Panc1 (cell line): ENCODE data around the gene LAG3. TPM values are rescaled to one million over a fixed set of nuclear protein-coding genes. Genes with fewer than 3 reads are reported as not detected.

ENCODE experiments used
- ATAC-seq: fragments of 200-7000 bp; cut with Tn5 transposase; 2 replicates; pipeline ENCODE4 v1.9.1; 2020; ENCODE audit warnings: mild to moderate bottlenecking, moderate library complexity
- BruUV-seq: library from RNA; stranded (reverse); fragments of 400-500 nt; replicated peaks from 2 replicates; lab custom pipeline; 2021; lab: Mats Ljungman, UMichigan
- CTCF ChIA-PET: fragments of 300-600 bp; sonication (Branson Sonifier 250); formaldehyde crosslinking; loops from one replicate; lab custom pipeline; 2022; ENCODE audit warnings: antibody characterized with exemption; lab: Charles Lee
- POLR2A ChIA-PET: fragments of 300-600 bp; sonication (Branson Sonifier 250); formaldehyde crosslinking; loops from one replicate; lab custom pipeline; 2022; ENCODE audit warnings: antibody characterized with exemption; lab: Charles Lee
- DNase-seq: peaks from one replicate; pipeline ENCODE4 v3.0.0-alpha.2; 2010; ENCODE audit warnings: low read depth, low spot score
- H3K27ac ChIP-seq: 2 replicates; pipeline ENCODE4 v1.5.1; 2011; ENCODE audit warnings: mild to moderate bottlenecking, low read length, inconsistent platforms
- H3K27me3 ChIP-seq: fragments of 200-500 bp; sonication (Bioruptor generic); 2 replicates; pipeline ENCODE4 v1.6.0; 2014; ENCODE audit warnings: low read length, inconsistent platforms; ENCODE audit not compliant: control insufficient read depth, insufficient read depth
- H3K36me3 ChIP-seq: fragments of 200-500 bp; sonication (Bioruptor generic); 2 replicates; pipeline ENCODE4 v1.5.1; 2014; ENCODE audit warnings: inconsistent platforms, mild to moderate bottlenecking, low read length, moderate library complexity; ENCODE audit not compliant: control insufficient read depth, insufficient read depth
- H3K4me1 ChIP-seq: 2 replicates; pipeline ENCODE4 v1.5.1; 2011; ENCODE audit warnings: inconsistent platforms, mild to moderate bottlenecking, low read length, moderate library complexity; ENCODE audit not compliant: control insufficient read depth, insufficient read depth
- H3K4me3 ChIP-seq, 2 experiments: 2 replicates each; pipeline ENCODE4 v1.5.1; 2011 to 2012; ENCODE audit warnings: low read depth in 2 of 2, low read length in 2 of 2, mild to moderate bottlenecking in 2 of 2, inconsistent platforms in 1 of 2, moderate library complexity in 1 of 2
- H3K9me3 ChIP-seq: fragments of 200-500 bp; sonication (Bioruptor generic); 2 replicates; pipeline ENCODE4 v1.5.1; 2014; ENCODE audit warnings: low read depth, mild to moderate bottlenecking, inconsistent platforms, low read length, moderate library complexity; ENCODE audit not compliant: control insufficient read depth, insufficient read depth
- POLR2AphosphoS5 ChIP-seq: IDR thresholded peaks from 2 replicates; pipeline ENCODE4 v1.6.1; 2012; ENCODE audit warnings: mild to moderate bottlenecking, low read depth, low read length, moderate library complexity
- REST ChIP-seq, 2 experiments: IDR thresholded peaks; 2 replicates each; pipeline ENCODE4 v1.6.1; 2011 to 2012; ENCODE audit warnings: low read depth in 2 of 2, control low read depth in 1 of 2, low read length in 1 of 2, mild to moderate bottlenecking in 1 of 2, moderate library complexity in 1 of 2; ENCODE audit not compliant: insufficient read depth in 1 of 2
- SIN3A ChIP-seq: IDR thresholded peaks from 2 replicates; pipeline ENCODE4 v1.6.1; 2012; ENCODE audit warnings: low read depth, mild to moderate bottlenecking, low read length, moderate library complexity, borderline replicate concordance; ENCODE audit not compliant: insufficient read depth
- TCF7L2 ChIP-seq: IDR thresholded peaks from 2 replicates; pipeline ENCODE4 v1.6.1; 2011; ENCODE audit warnings: mild to moderate bottlenecking, low read depth, low read length, inconsistent platforms
- in situ Hi-C: cut with HindIII; loops from 2 replicates; pipeline ENCODE4 v1.10.0; 2016; ENCODE audit warnings: low sequenced_read_pairs, low pct_unique_long_range_greater_than_20kb
- intact Hi-C: fragments of 100-400 bp; cut with micrococcal nuclease; formaldehyde crosslinking; loops from one replicate; pipeline ENCODE4 v1.10.0; 2022; ENCODE audit not compliant: unreplicated experiment
- total RNA-seq: library from RNA; stranded (reverse); gene quantifications from one replicate; pipeline ENCODE4 v1.2.1, GENCODE V29; 2021; ENCODE audit not compliant: unreplicated experiment
- TF ChIP-seq, protein P1 (sequence below): fragments of 450-650 bp; IDR thresholded peaks from 2 replicates; pipeline ENCODE4 v1.5.1; 2017; ENCODE audit warnings: mild to moderate bottlenecking

Gene LAG3
- total RNA-seq, 1 experiment from 2014 or later, result 2.7 TPM

- TF ChIP-seq, protein P1, sequence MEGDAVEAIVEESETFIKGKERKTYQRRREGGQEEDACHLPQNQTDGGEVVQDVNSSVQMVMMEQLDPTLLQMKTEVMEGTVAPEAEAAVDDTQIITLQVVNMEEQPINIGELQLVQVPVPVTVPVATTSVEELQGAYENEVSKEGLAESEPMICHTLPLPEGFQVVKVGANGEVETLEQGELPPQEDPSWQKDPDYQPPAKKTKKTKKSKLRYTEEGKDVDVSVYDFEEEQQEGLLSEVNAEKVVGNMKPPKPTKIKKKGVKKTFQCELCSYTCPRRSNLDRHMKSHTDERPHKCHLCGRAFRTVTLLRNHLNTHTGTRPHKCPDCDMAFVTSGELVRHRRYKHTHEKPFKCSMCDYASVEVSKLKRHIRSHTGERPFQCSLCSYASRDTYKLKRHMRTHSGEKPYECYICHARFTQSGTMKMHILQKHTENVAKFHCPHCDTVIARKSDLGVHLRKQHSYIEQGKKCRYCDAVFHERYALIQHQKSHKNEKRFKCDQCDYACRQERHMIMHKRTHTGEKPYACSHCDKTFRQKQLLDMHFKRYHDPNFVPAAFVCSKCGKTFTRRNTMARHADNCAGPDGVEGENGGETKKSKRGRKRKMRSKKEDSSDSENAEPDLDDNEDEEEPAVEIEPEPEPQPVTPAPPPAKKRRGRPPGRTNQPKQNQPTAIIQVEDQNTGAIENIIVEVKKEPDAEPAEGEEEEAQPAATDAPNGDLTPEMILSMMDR, result no peak
- TF ChIP-seq SIN3A (no peak), TCF7L2 (no peak)
- no TSS peak for BruUV-seq
- in situ Hi-C loops, result no loop called here
- POLR2A ChIA-PET, result no interaction called here
- peaks cover 10% of the 10 kb centered on the region; the same call in 1 of the 2 replicates for H3K4me1 ChIP-seq
- H3K27ac ChIP-seq, result no peak overlapping the region
- no peaks in the 10 kb centered on the region for H3K36me3 ChIP-seq
- CTCF ChIA-PET, result no interaction called here
- no peak for ATAC-seq
- no peaks in the 10 kb centered on the region for H3K27me3 ChIP-seq
- H3K9me3 ChIP-seq, result no peaks in the 10 kb centered on the region
- intact Hi-C loops, result no loop called here
- DNase-seq, result no peak
- peak overlapping the region in 1 of 2 experiments; percentile 34; a peak in 1 of 4 replicates for H3K4me3 ChIP-seq
Measured at GRCh38 chr12:6822426-6823135, 50.3 kb downstream of the LAG3 start.

DNA sequence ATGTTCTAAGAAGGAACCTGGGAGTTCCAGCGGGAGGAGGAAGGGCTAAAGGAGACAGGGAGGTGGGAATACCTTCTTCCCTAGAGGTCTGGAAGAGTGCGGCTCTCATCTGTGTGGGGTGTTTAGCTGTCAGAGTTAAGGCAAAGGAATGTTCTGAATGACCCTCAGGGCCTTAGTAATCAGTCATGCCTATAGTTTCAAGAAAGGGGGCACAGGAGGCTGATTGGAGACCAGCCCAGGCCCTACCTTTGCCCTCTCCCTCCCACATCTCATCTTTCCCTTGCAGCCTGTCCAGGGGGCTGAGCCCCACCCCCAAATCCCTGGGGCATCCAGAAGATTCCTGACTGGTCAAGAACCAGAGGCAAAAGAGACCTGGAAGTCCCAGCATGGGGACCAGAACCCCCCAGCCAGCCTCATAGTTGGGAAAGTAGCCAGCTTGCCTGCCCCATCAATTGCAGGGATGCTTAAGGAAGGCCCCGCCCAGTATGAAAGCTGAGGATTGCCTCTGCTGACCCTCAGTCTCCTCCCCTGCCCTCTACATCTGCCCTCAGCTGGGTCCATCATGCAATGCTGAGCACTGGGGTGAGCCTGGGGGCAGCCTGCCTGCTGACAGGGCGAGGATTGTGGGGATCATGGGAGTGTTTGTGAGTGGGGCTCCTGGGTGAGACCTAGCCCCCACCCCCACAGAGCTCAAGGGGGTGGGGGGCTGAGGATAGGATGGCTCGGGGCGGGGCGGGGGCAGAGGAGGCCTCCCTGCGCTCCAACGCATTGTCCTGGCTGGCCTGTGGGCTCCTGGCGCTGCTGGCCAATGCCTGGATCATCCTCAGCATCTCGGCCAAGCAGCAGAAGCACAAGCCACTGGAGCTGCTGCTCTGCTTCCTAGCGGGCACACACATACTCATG is 51.1 kb downstream of the LAG3 start:
- intact Hi-C loops, result no loop called here
- Histone ChIP-seq H3K4me1 (peaks cover 10% of the 10 kb centered on the region; the same call in 1 of the 2 replicates), H3K36me3 (no peaks in the 10 kb centered on the region), H3K27me3 (no peaks in the 10 kb centered on the region), H3K4me3 (no peak overlapping the region), H3K9me3 (no peaks in the 10 kb centered on the region), H3K27ac (no peak overlapping the region)
- CTCF ChIA-PET, result interaction anchor here (0.6 to 0.7 kb wide), 2 partner anchors 99 to 473 kb away, joined by 3 to 7 read pairs; no protein-coding TSS in a partner anchor
- ATAC-seq (no peak), DNase-seq (no peak)
- TF ChIP-seq REST (IDR thresholded peaks at IDR 0.05; ENCODE audit: insufficient read depth in 1 of 2, low read depth in 2 of 2, low read length in 1 of 2) (no peak), SIN3A (no peak), TCF7L2 (no peak), POLR2AphosphoS5 (no peak)
- TF ChIP-seq, protein P1, result no peak
- BruUV-seq, result no TSS peak
- in situ Hi-C loops, result no loop called here
- POLR2A ChIA-PET, result interaction anchor here (0.6 kb wide), 1 partner anchor 44 kb away, joined by 7 read pairs; no protein-coding TSS in a partner anchor
